ENCODE data around the gene LRRC4C. TPM values are rescaled to one million over a fixed set of nuclear protein-coding genes. Genes with fewer than 3 reads are reported as not detected.

Gene LRRC4C
- total RNA-seq, 1 experiment from 2014 or later = 0.13 TPM

DNA sequence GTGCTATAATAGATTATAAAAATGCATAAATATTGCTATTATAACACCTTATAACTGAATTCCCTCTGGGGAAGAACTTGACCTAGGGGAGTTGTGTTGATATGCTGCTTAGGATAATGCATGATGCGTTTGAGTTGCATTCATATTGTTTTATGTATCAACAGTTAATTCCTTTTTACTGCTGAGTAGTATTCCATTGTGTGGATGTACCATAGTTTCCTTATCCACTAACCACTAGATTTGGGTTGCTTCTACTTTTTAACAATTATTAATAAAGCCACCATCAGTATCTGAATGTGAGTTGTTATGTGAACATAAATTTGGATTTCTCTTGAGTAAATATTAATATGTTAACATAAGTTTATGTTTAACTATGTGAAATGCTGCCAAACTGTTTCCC lies 19.7 kb upstream of the LRRC4C start:
- H2BK12ac ChIP-seq (ENCODE audit: insufficient read length, low read depth, low read length) = no peak overlapping the region
- no peak overlapping the region for H3K4me2 ChIP-seq (ENCODE audit: insufficient read depth, insufficient read length, low read length)
- Mint-ChIP-seq H3K4me1 (no peaks in the 10 kb centered on the region), H3K9me3 (peaks cover 9 to 14% of the 10 kb centered on the region in 2 experiments), H3K4me3 (no peak overlapping the region), H3K27me3 (ENCODE audit: low read depth) (no peaks in the 10 kb centered on the region), H3K27ac (no peak overlapping the region), H3K36me3 (ENCODE audit: insufficient read depth in 1 of 3, low read depth in 3 of 3) (peaks cover 5 to 17% (median 6%) of the 10 kb centered on the region in 3 experiments; a peak in 4 of 7 replicates)
- no peak overlapping the region for H3K27ac ChIP-seq (ENCODE audit: insufficient read length, low read depth, low read length)
- H3K9me3 ChIP-seq (ENCODE audit: control insufficient read depth, low read depth, low read length) = no peaks in the 10 kb centered on the region
- H3K9ac ChIP-seq (ENCODE audit: extremely low read depth, insufficient read length, low read length) = no peak overlapping the region
- no peak overlapping the region for H4K5ac ChIP-seq (ENCODE audit: insufficient read length, low read depth, low read length)
- H3K56ac ChIP-seq (ENCODE audit: insufficient read length, low read depth, low read length) = no peak overlapping the region
- no peak overlapping the region for H3K23ac ChIP-seq (ENCODE audit: insufficient read length, low read depth, low read length)
- no peaks in the 10 kb centered on the region for H3K79me2 ChIP-seq (ENCODE audit: insufficient read depth, low read length)
- no peak overlapping the region for H4K91ac ChIP-seq (ENCODE audit: insufficient read length, low read depth, low read length)
- no peak overlapping the region for H3K18ac ChIP-seq (ENCODE audit: insufficient read length, low read depth, low read length)
- no peak overlapping the region for H4K8ac ChIP-seq (replicated peaks; ENCODE audit: insufficient read length, low read depth, low read length)
- no peaks in the 10 kb centered on the region for H4K20me1 ChIP-seq (ENCODE audit: control insufficient read depth, insufficient read depth, insufficient read length)
- no CpG with 5 or more reads among the region's 1 CpG for WGBS (ENCODE audit: extremely low coverage, insufficient read length, low lambda C conversion rate)
- H2BK15ac ChIP-seq (ENCODE audit: low read depth, low read length) = no peak overlapping the region
- no peak overlapping the region for H3K14ac ChIP-seq (ENCODE audit: insufficient read depth, low read length)
- H3K4me1 ChIP-seq (ENCODE audit: insufficient read depth, low read length) = no peaks in the 10 kb centered on the region
- DNase-seq = no peak
- no peak overlapping the region for H2BK5ac ChIP-seq (ENCODE audit: insufficient read length, low read length)
- H3K23me2 ChIP-seq (ENCODE audit: insufficient read length, low read depth, low read length, poor library complexity, severe bottlenecking) = no peaks in the 10 kb centered on the region
- H2BK120ac ChIP-seq (ENCODE audit: low read depth, low read length, poor library complexity, severe bottlenecking) = no peak overlapping the region
- no peak overlapping the region for H2AK5ac ChIP-seq (ENCODE audit: insufficient read length, low read length)
- no peak overlapping the region for H2AFZ ChIP-seq (ENCODE audit: low read length)
- H3T11ph ChIP-seq (ENCODE audit: low read length) = no peak overlapping the region
- H3K4ac ChIP-seq (ENCODE audit: low read depth, low read length) = no peak overlapping the region
- no peaks in the 10 kb centered on the region for H3K79me1 ChIP-seq (ENCODE audit: insufficient read depth, low read depth, low read length, poor library complexity, severe bottlenecking)
- no peak overlapping the region for H2BK20ac ChIP-seq (ENCODE audit: low read depth, low read length, poor library complexity, severe bottlenecking)
- H3K27me3 ChIP-seq (ENCODE audit: insufficient read depth, low read length) = no peaks in the 10 kb centered on the region
- TF ChIP-seq, protein P1, sequence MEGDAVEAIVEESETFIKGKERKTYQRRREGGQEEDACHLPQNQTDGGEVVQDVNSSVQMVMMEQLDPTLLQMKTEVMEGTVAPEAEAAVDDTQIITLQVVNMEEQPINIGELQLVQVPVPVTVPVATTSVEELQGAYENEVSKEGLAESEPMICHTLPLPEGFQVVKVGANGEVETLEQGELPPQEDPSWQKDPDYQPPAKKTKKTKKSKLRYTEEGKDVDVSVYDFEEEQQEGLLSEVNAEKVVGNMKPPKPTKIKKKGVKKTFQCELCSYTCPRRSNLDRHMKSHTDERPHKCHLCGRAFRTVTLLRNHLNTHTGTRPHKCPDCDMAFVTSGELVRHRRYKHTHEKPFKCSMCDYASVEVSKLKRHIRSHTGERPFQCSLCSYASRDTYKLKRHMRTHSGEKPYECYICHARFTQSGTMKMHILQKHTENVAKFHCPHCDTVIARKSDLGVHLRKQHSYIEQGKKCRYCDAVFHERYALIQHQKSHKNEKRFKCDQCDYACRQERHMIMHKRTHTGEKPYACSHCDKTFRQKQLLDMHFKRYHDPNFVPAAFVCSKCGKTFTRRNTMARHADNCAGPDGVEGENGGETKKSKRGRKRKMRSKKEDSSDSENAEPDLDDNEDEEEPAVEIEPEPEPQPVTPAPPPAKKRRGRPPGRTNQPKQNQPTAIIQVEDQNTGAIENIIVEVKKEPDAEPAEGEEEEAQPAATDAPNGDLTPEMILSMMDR (conservative IDR thresholded peaks at IDR 0.05) = no peak

Data from H9 (cell line).